Neutrophil (primary cell): ENCODE results near the gene GALNS.
A peak's percentile ranks its signal among the peaks of the same experiment; 100 is the strongest.

ENCODE experiments used
- H3K27ac ChIP-seq: fragments of 200-600 bp; sonication (generic); 2 replicates; pipeline ENCODE4 v1.5.1; 2016; ENCODE audit warnings: mild to moderate bottlenecking, moderate library complexity
- H3K27me3 ChIP-seq: fragments of 200-600 bp; sonication (generic); 2 replicates; pipeline ENCODE4 v1.6.0; 2016; ENCODE audit warnings: mild to moderate bottlenecking
- H3K36me3 ChIP-seq: fragments of 200-600 bp; sonication (generic); 2 replicates; pipeline ENCODE4 v1.5.1; 2017
- H3K4me1 ChIP-seq, 2 experiments: fragments of 200-600 bp in 1 of 2; sonication (generic) in 1 of 2; 1 replicate in 1 of 2; 2 replicates in 1 of 2; pipeline versions ENCODE4 v1.5.1 to v1.6.1; 2013 to 2016; ENCODE audit warnings: low read depth in 1 of 2, low read length in 1 of 2, mild to moderate bottlenecking in 1 of 2, moderate library complexity in 1 of 2; ENCODE audit not compliant: control insufficient read depth in 1 of 2, insufficient read depth in 1 of 2
- H3K4me3 ChIP-seq, 2 experiments: fragments of 200-600 bp in 1 of 2; sonication (generic) in 1 of 2; 1 replicate in 1 of 2; 2 replicates in 1 of 2; pipeline ENCODE4 v1.5.1; 2013 to 2016; ENCODE audit warnings: low read depth in 1 of 2, low read length in 1 of 2, mild to moderate bottlenecking in 1 of 2, moderate library complexity in 1 of 2
- H3K9me3 ChIP-seq: fragments of 200-600 bp; sonication (generic); 2 replicates; pipeline ENCODE4 v1.5.1; 2016
- CTCF ChIP-seq: fragments of 200-600 bp; sonication (generic); IDR thresholded peaks from 2 replicates; pipeline ENCODE4 v1.5.1; 2016; ENCODE audit warnings: antibody characterized with exemption

Gene GALNS

GRCh38 chr16:88839026-88839529 is 17.7 kb downstream of the GALNS start:
- peak; percentile 74 for TF ChIP-seq CTCF
- H3K9me3 ChIP-seq = no peaks in the 10 kb centered on the region
- peak overlapping the region; percentile 86 for H3K27ac ChIP-seq
- peaks cover 40 to 46% of the 10 kb centered on the region in 2 experiments for H3K4me1 ChIP-seq
- peaks cover 95% of the 10 kb centered on the region for H3K36me3 ChIP-seq
- no peaks in the 10 kb centered on the region for H3K27me3 ChIP-seq
- peak overlapping the region in 1 of 2 experiments; percentile 39 for H3K4me3 ChIP-seq

- peak overlapping the region; percentile 86 for H3K27ac ChIP-seq
- no peaks in the 10 kb centered on the region for H3K27me3 ChIP-seq
- no peak for TF ChIP-seq CTCF
- peaks cover 95% of the 10 kb centered on the region for H3K36me3 ChIP-seq
- H3K4me3 ChIP-seq = no peak overlapping the region
- peaks cover 40 to 46% of the 10 kb centered on the region in 2 experiments for H3K4me1 ChIP-seq
- H3K9me3 ChIP-seq = no peaks in the 10 kb centered on the region
These were observed 18.2 kb downstream of the GALNS start for GRCh38 chr16:88838566-88838965.

GRCh38 chr16:88837806-88838205 is 18.9 kb downstream of the GALNS start:
- Histone ChIP-seq H3K4me1 (peaks cover 40 to 44% of the 10 kb centered on the region in 2 experiments), H3K27ac (no peak overlapping the region), H3K9me3 (no peaks in the 10 kb centered on the region), H3K27me3 (no peaks in the 10 kb centered on the region), H3K4me3 (no peak overlapping the region), H3K36me3 (peaks cover 89% of the 10 kb centered on the region)
- no peak for TF ChIP-seq CTCF

- TF ChIP-seq CTCF = no peak
- peaks cover 89% of the 10 kb centered on the region for H3K36me3 ChIP-seq
- H3K9me3 ChIP-seq = no peaks in the 10 kb centered on the region
- no peaks in the 10 kb centered on the region for H3K27me3 ChIP-seq
- H3K27ac ChIP-seq = no peak overlapping the region
- H3K4me1 ChIP-seq = peaks cover 36 to 39% of the 10 kb centered on the region in 2 experiments
- no peak overlapping the region for H3K4me3 ChIP-seq
These were observed 20.0 kb downstream of the GALNS start for GRCh38 chr16:88836791-88837190.

GRCh38 chr16:88835818-88836217 is 20.9 kb downstream of the GALNS start:
- Histone ChIP-seq H3K4me1 (peaks cover 26 to 29% of the 10 kb centered on the region in 2 experiments), H3K36me3 (peaks cover 87% of the 10 kb centered on the region), H3K9me3 (no peaks in the 10 kb centered on the region), H3K27ac (no peak overlapping the region), H3K4me3 (no peak overlapping the region), H3K27me3 (no peaks in the 10 kb centered on the region)
- no peak for TF ChIP-seq CTCF
